ENCODE results near the gene TTC28.

TTC28 gene

DNA sequence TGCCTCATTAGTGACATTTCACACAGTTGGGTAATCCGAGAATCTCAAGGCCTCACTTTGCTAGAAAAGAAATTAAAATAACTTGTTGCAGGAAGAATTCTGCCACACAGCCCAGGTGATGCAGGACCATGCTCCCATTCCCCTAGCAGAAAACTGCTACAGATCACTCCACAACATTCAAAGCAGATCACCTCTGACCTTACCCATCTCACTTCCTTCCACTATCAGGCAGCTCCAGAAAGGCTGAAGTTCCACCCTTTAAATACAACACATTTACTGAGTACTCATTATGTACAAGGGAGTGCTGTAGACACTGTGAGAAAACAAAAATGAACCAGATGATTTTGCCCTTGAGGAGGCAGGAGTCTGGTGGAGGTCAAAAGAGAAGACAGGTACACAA is 231.0 kb downstream of the TTC28 start:
- no peak overlapping the region for H3K4me3 Mint-ChIP-seq
- DNase-seq: no peak

DNA sequence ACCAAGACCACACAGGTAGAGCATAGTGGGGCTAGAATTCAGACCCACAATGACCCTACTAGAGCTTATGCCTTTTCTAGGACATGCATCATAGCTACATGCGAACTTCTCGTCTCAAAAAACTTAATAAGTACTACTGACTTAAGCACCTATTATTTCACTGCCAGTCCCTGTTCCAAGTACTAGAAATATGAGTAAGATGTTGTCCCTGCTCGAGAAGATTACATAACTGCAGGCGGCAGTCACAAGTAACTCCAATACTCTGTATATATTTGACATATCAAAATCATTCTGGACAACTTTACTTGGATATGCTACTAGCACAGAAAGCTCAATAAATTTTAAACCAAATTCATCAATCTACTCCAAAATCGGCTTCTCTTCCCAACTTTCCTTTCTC is 235.0 kb downstream of the TTC28 start:
- DNase-seq (no peak), ATAC-seq (no peak)
- Mint-ChIP-seq H3K27me3 (peaks cover 9% of the 10 kb centered on the region), H3K9me3 (no peaks in the 10 kb centered on the region), H3K4me3 (no peak overlapping the region), H3K4me1 (peaks cover 20% of the 10 kb centered on the region), H3K27ac (no peak overlapping the region), H3K36me3 (ENCODE audit: low read depth) (no peaks in the 10 kb centered on the region)

More for the DNA sequence above, 231.0 kb downstream of the TTC28 start:
- Mint-ChIP-seq H3K9me3 (no peaks in the 10 kb centered on the region), H3K27ac (no peak overlapping the region), H3K36me3 (ENCODE audit: low read depth) (no peaks in the 10 kb centered on the region), H3K27me3 (peaks cover 4% of the 10 kb centered on the region), H3K4me1 (peaks cover under 1% of the 10 kb centered on the region)
- ATAC-seq: no peak

DNA sequence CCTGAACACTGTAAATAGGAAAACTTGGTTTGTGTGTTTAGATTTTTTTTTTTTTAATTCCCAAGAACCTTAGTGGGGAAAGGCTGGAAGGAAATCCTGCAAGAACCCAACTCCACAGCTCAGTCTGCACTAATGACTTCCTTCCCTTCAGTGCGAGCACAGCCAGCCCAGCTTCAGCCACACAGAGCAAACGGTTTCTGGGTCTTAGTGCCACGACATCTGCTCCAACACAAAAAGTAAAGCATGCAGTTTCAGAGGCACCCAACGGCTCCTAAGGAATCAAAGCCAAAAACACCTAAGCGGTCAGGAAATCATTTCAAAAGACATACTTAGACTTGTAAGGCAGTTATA is 236.1 kb downstream of the TTC28 start:
- no peak for ATAC-seq
- peak; percentile 8 for DNase-seq
- H3K27ac Mint-ChIP-seq: no peak overlapping the region

DNA sequence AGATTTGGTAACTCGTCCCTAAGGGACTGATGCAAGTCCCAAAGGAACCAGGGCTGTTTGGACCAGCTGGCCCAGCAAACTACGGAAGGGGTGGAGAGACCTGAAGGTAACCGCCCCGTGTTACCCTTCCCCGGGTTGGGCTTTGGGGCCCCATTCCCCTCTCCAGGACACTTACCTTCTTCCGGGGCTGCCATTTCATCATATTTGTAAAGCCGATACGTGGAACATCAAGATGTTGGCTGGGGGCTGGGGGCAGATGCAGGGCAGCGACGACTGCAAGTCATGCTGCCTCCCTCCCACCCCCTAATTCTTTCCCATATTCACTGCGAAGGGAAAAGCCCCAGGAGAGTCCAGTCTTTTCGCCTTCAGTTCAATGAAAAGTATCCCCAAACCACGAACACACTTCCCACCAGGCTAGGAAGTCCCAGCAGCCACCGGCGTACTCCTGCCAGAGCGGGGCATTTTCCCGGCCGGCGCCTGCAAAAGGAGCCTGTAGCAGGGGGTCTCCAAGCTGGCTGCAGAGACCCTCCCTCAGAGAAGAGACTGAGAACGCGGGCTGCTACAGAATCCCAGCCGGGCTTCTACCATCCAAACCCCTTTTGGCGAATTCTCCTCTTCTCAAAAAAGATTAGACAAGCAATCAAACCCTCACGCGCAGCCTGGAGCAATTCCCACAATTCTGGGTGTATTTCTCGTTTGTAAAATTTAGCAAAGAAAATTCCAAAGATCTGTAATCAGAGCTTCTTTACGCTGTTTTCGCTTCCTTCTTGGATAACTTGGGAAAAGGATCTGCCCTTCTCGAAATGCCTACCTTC is 236.7 kb downstream of the TTC28 start:
- H3K36me3 Mint-ChIP-seq (ENCODE audit: low read depth): no peaks in the 10 kb centered on the region
- peaks cover 9% of the 10 kb centered on the region for H3K27me3 Mint-ChIP-seq
- ATAC-seq: no peak
- peak overlapping the region; percentile 43 for H3K27ac Mint-ChIP-seq
- peaks cover 20% of the 10 kb centered on the region for H3K4me1 Mint-ChIP-seq
- DNase-seq: peak; percentile 14
- no peaks in the 10 kb centered on the region for H3K9me3 Mint-ChIP-seq
- peak overlapping the region; percentile 72 for H3K4me3 Mint-ChIP-seq

More for the DNA sequence above, 236.1 kb downstream of the TTC28 start:
- Mint-ChIP-seq H3K27me3 (peaks cover 9% of the 10 kb centered on the region), H3K4me1 (peaks cover 20% of the 10 kb centered on the region), H3K9me3 (no peaks in the 10 kb centered on the region), H3K36me3 (ENCODE audit: low read depth) (no peaks in the 10 kb centered on the region), H3K4me3 (peak overlapping the region; percentile 72)

DNA sequence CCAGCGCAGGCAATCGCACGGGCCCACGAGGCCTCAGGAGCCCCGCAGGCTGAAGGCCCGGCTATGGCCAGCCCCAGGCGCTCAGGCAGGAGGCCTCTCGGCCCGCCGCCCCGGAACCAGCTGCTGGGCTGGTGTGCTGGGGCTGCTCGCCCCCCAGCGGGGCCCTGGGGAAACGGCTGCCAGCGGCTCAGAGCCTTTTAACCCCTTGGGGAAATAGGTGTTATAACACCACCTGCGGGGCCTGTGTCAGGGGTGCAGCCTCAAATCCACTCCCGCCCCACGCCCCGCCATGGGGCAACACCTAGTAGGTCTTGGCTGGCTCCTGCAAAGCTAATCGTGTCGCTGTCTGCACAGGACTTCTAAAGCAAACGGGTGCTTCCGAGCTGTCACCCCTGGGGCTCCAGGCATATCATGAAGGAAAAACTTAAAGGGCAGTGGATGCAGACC is 237.4 kb downstream of the TTC28 start:
- peak overlapping the region; percentile 43 for H3K27ac Mint-ChIP-seq

DNA sequence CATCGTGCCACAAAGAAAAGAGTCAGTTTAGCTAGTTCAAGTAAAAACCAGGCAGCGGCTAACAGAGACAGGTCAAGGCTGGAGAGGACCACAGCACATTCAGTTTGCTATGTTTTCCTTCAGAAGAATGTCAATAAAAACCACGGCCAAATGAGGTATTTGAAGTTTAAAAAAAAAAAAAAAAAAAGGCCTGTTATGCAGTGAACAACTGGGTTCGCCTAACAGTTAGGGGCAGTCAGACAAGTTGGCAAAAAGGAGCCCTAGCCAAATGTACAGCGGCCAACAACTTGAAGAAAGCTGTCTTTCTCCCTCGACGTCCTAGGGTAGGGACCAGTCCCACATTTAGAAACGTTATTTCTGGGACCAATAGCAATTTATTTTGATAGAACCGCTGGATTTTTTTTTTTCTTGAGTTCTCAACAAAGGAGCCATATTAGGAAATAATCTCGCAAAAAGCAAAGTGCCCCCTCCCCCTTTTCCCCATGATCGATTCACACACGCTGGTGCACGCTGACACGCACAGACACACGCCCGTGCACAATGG is 237.8 kb downstream of the TTC28 start:
- Mint-ChIP-seq H3K36me3 (ENCODE audit: low read depth) (no peaks in the 10 kb centered on the region), H3K4me1 (peaks cover 20% of the 10 kb centered on the region), H3K9me3 (no peaks in the 10 kb centered on the region), H3K27ac (peak overlapping the region; percentile 20), H3K27me3 (peaks cover 9% of the 10 kb centered on the region), H3K4me3 (peak overlapping the region; percentile 72)
- no peak for ATAC-seq
- DNase-seq: no peak

More for the DNA sequence above, 237.4 kb downstream of the TTC28 start:
- H3K27me3 Mint-ChIP-seq: peaks cover 9% of the 10 kb centered on the region
- peak overlapping the region; percentile 72 for H3K4me3 Mint-ChIP-seq
- H3K4me1 Mint-ChIP-seq: peaks cover 20% of the 10 kb centered on the region
- no peaks in the 10 kb centered on the region for H3K36me3 Mint-ChIP-seq (ENCODE audit: low read depth)
- ATAC-seq (peak; percentile 94), DNase-seq (peak; percentile 72)
- H3K9me3 Mint-ChIP-seq: no peaks in the 10 kb centered on the region

DNA sequence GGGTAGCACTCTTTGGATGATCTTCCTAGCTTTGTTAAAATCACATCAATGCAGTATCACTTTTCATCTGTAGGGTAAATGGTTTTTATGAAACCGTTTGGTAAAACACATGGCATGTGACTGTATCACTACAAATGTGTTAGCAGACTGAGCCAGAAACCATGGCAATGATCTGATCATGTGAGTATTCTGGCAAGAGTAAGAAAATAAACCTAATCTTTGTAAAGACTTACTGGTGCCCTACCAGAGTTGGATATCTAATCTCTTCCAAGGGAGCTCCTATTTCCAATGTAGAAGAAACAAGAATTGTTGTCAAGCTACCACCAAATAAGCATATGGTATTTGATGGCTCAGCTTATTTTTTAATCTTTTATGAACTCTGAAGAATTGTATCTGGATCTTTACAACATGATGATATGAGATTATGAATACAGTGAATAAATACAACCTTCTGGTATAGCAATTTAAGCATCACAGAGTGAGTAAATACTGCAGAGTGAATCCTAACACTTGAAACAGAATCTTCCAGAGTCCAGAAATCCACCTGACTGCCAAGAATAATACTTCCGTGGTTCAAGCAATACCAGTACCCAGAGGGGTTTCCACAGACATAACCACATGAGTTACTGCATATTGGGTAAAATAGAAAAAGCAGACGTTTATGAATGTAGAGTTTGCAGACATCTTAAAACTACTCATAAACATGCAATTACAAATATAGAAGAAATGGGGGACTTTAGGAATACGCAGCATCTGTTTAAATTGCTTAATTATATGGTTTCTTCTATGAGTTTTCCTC is 238.8 kb downstream of the TTC28 start:
- Mint-ChIP-seq H3K27ac (no peak overlapping the region), H3K4me1 (peaks cover 20% of the 10 kb centered on the region), H3K27me3 (peaks cover 9% of the 10 kb centered on the region), H3K4me3 (no peak overlapping the region), H3K9me3 (no peaks in the 10 kb centered on the region), H3K36me3 (ENCODE audit: low read depth) (no peaks in the 10 kb centered on the region)
- DNase-seq (no peak), ATAC-seq (no peak)

- H3K4me3 Mint-ChIP-seq: no peak overlapping the region
- ATAC-seq (no peak), DNase-seq (no peak)
- no peaks in the 10 kb centered on the region for H3K36me3 Mint-ChIP-seq (ENCODE audit: low read depth)
- no peaks in the 10 kb centered on the region for H3K9me3 Mint-ChIP-seq
- H3K4me1 Mint-ChIP-seq: peaks cover 17% of the 10 kb centered on the region
- peaks cover under 1% of the 10 kb centered on the region for H3K27me3 Mint-ChIP-seq
- H3K27ac Mint-ChIP-seq: no peak overlapping the region
Measured at GRCh38 chr22:28438183-28438768, 241.4 kb downstream of the TTC28 start.

DNA sequence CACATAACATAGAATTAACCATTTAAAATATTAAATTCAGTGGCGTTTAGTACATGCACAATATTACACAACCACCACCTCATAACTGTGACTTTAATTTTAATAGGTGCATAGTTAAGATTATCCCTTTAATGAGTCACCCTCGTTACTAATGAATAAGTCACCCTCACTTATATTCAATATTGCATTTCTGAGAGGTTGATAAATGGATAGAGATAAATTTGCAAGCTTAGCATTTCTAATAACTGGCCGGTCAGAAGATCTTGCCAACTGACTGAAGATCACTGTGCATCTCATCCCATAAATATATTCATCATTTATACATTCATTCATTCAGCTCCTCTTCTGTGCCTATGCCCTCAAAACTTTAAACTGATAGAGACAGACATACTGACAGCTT is 243.7 kb downstream of the TTC28 start:
- no peak overlapping the region for H3K4me3 Mint-ChIP-seq
- ATAC-seq (no peak), DNase-seq (no peak)
- no peaks in the 10 kb centered on the region for H3K4me1 Mint-ChIP-seq
- H3K27ac Mint-ChIP-seq: no peak overlapping the region
- no peaks in the 10 kb centered on the region for H3K9me3 Mint-ChIP-seq
- no peaks in the 10 kb centered on the region for H3K36me3 Mint-ChIP-seq (ENCODE audit: low read depth)
- no peaks in the 10 kb centered on the region for H3K27me3 Mint-ChIP-seq

DNA sequence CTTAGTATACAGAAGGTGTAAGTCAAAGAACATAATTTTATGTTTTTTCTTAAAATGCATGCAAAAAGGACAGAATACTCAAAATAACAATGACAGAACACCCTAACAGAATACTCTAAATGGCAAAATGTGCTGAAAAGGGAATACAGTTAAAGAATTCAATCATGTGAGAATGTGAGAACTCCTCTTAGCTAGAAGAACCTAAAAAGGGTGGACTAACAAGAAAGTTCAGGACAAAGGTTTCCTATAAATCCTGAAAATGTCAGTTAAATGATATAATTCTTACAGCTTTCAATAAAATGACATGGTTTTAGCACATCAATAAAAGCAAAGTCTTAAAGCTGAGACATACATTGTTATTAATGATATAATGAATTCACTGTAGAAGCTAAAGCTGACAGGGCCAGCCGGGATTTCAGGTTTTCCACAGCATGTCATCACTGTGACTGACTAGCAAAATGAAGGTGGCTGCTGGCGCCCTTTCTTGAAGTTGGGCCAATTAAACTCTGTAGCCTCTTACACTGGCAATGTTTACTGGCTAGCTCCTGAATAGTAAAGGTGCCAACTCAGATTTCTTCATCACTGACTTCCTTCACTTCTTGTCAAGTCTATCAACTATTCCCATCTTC is 244.4 kb downstream of the TTC28 start:
- Mint-ChIP-seq H3K4me3 (no peak overlapping the region), H3K36me3 (ENCODE audit: low read depth) (no peaks in the 10 kb centered on the region), H3K9me3 (no peaks in the 10 kb centered on the region), H3K27me3 (no peaks in the 10 kb centered on the region), H3K27ac (no peak overlapping the region), H3K4me1 (no peaks in the 10 kb centered on the region)
- DNase-seq: no peak
- no peak for ATAC-seq

DNA sequence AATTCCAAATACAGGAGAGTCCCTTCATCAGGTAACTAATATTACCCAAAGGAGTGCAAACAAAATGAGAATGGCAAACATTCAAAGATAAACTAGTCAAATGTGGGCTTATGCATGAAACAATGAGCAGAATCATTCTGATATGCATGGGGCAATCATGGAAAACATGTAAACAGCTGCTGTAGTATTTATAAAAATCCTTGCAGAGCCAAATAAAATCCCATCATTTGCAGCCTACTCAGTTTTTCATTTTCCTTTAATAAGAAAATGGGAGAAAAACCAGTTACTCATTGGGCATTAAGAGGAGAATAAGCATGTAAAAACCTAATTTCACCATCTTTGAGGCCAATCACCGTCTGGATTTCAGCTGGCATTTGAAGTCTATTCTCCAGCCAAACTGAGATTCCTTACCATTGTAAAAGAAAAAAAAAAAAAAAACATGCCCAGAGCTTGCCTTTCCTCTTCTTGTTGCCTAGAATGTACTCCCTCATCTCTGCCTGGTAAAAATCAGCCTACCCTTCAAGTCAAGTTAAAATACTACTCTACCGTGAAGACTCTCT is 249.1 kb downstream of the TTC28 start:
- H3K4me1 Mint-ChIP-seq: no peaks in the 10 kb centered on the region
- H3K36me3 Mint-ChIP-seq (ENCODE audit: low read depth): no peaks in the 10 kb centered on the region
- no peak overlapping the region for H3K4me3 Mint-ChIP-seq
- ATAC-seq (no peak), DNase-seq (no peak)
- H3K9me3 Mint-ChIP-seq: no peaks in the 10 kb centered on the region
- no peaks in the 10 kb centered on the region for H3K27me3 Mint-ChIP-seq
- no peak overlapping the region for H3K27ac Mint-ChIP-seq

DNA sequence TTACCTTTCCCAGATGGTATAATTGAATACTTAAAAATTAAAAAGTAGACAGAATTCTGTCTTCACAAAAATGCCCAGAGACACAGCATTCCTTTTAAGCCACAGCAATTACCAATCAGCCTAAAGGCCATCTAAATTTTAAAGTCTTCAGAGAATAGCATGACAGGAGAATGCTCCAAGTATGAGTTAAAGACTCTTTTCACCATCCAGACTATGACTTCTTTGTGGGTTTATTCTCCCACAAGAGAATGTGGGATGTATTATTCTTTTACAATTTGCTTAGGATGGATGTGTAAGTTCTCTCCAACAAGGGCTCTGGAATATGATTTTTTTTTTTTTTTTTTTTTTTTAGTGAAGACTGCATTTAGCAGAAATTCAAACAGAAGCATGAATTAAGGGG is 249.9 kb downstream of the TTC28 start:
- ATAC-seq (no peak), DNase-seq (no peak)
- Mint-ChIP-seq H3K27ac (no peak overlapping the region), H3K27me3 (no peaks in the 10 kb centered on the region), H3K4me1 (no peaks in the 10 kb centered on the region), H3K4me3 (no peak overlapping the region), H3K36me3 (ENCODE audit: low read depth) (no peaks in the 10 kb centered on the region), H3K9me3 (no peaks in the 10 kb centered on the region)

DNA sequence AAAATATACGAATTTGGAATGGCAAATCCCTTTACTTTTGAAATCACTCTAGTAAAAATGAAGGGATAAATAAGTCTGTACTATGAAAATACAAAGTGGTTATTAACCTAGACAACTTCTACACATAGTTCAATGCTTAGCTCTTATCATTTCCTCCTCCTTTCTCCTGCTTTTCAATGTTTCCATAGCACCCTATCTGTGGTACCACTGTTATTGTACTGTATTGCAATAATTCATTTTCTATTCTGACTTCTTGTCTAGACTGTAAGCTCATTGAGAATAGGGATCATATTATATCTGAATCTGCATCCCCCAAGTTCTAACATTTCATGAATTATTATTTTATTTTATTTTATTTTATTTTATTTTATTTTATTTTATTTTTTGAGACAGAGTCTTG is 251.4 kb downstream of the TTC28 start:
- H3K9me3 Mint-ChIP-seq: no peaks in the 10 kb centered on the region
- H3K27me3 Mint-ChIP-seq: no peaks in the 10 kb centered on the region
- no peaks in the 10 kb centered on the region for H3K4me1 Mint-ChIP-seq
- DNase-seq: no peak
- ATAC-seq: no peak
- no peak overlapping the region for H3K27ac Mint-ChIP-seq
- H3K4me3 Mint-ChIP-seq: no peak overlapping the region
- H3K36me3 Mint-ChIP-seq (ENCODE audit: low read depth): no peaks in the 10 kb centered on the region
